Neural cell (in vitro differentiated cells): ENCODE measurements around the gene RANGAP1. TPM values are rescaled to one million over a fixed set of nuclear protein-coding genes. Genes with fewer than 3 reads are reported as not detected.
A peak's percentile ranks its signal among the peaks of the same experiment; 100 is the strongest.

Experiments
- H2AFZ ChIP-seq: fragments of 200-600, 300-800 bp; sonication (generic), shearing (Covaris generic); 2 replicates; pipeline ENCODE4 v1.6.0; 2014; ENCODE audit warnings: low read depth, mild to moderate bottlenecking, antibody characterized with exemption, low read length, moderate library complexity
- H3F3A ChIP-seq: fragments of 200-600 bp; shearing (Covaris generic); 2 replicates; pipeline ENCODE4 v1.6.1; 2016; ENCODE audit warnings: mild to moderate bottlenecking, moderate library complexity, mixed read lengths, antibody characterized with exemption, low read length; ENCODE audit not compliant: insufficient read depth, poor library complexity, severe bottlenecking
- H3K27ac ChIP-seq: fragments of 200-600, 300-800 bp; sonication (generic), shearing (Covaris generic); 2 replicates; pipeline ENCODE4 v1.5.1; 2014; ENCODE audit warnings: mild to moderate bottlenecking, low read length, moderate library complexity
- H3K27me3 ChIP-seq: fragments of 300-800, 200-600 bp; sonication (generic), shearing (Covaris generic); 2 replicates; pipeline ENCODE4 v1.6.0; 2014; ENCODE audit warnings: mild to moderate bottlenecking, low read depth, low read length, moderate library complexity; ENCODE audit not compliant: insufficient read depth
- H3K36me3 ChIP-seq: fragments of 300-800, 200-600 bp; sonication (generic), shearing (Covaris generic); 2 replicates; pipeline ENCODE4 v1.5.1; 2014; ENCODE audit warnings: mild to moderate bottlenecking, antibody characterized with exemption, low read length, moderate library complexity; ENCODE audit not compliant: insufficient read depth
- H3K4me2 ChIP-seq: fragments of 300-800, 200-600 bp; sonication (generic), shearing (Covaris generic); 2 replicates; pipeline ENCODE4 v1.6.0; 2014; ENCODE audit warnings: mild to moderate bottlenecking, low read length
- H3K4me3 ChIP-seq: fragments of 300-800, 200-600 bp; sonication (generic), shearing (Covaris generic); 2 replicates; pipeline ENCODE4 v1.5.1; 2014; ENCODE audit warnings: mild to moderate bottlenecking, low read length, moderate library complexity
- H3K79me2 ChIP-seq: fragments of 200-600 bp; shearing (Covaris generic); replicated peaks from 2 replicates; pipeline ENCODE4 v1.6.0; 2014; ENCODE audit warnings: mild to moderate bottlenecking, low read length, moderate library complexity; ENCODE audit not compliant: insufficient read depth
- H3K9ac ChIP-seq: fragments of 300-800, 200-600 bp; sonication (generic), shearing (Covaris generic); 2 replicates; pipeline ENCODE4 v1.6.1; 2016; ENCODE audit warnings: mild to moderate bottlenecking, low read length, mixed read lengths
- H3K9me2 ChIP-seq: fragments of 200-600 bp; shearing (Covaris generic); 2 replicates; pipeline ENCODE4 v1.6.1; 2016; ENCODE audit warnings: mild to moderate bottlenecking, low read length, mixed read lengths; ENCODE audit not compliant: insufficient read depth
- H3K9me3 ChIP-seq: fragments of 200-600, 300-800 bp; sonication (generic), shearing (Covaris generic); 2 replicates; pipeline ENCODE4 v1.6.1; 2016; ENCODE audit warnings: mild to moderate bottlenecking, mixed run types, low read length, moderate library complexity, mixed read lengths
- H4K20me1 ChIP-seq: fragments of 200-600 bp; shearing (Covaris generic); 2 replicates; pipeline ENCODE4 v1.6.1; 2016; ENCODE audit warnings: mild to moderate bottlenecking, mixed run types; ENCODE audit not compliant: insufficient read depth
- EP300 ChIP-seq: fragments of 450-650 bp; conservative IDR thresholded peaks from 2 replicates; pipeline ENCODE4 v1.6.1; 2014; ENCODE audit warnings: antibody characterized with exemption, mild to moderate bottlenecking, moderate library complexity; ENCODE audit not compliant: poor library complexity, severe bottlenecking
- EZH2 ChIP-seq: fragments of 200-600, 300-800 bp; shearing (Covaris generic), sonication (generic); IDR thresholded peaks from 2 replicates; pipeline ENCODE4 v1.6.1; 2014; ENCODE audit warnings: antibody characterized with exemption, low read length, borderline replicate concordance, mild to moderate bottlenecking; ENCODE audit not compliant: insufficient read depth, poor library complexity, severe bottlenecking
- MXI1 ChIP-seq: fragments of 450-650 bp; conservative IDR thresholded peaks from 2 replicates; pipeline ENCODE4 v1.6.1; 2014; ENCODE audit warnings: antibody characterized with exemption, mild to moderate bottlenecking; ENCODE audit not compliant: poor library complexity, severe bottlenecking
- POLR2AphosphoS5 ChIP-seq: IDR thresholded peaks from 2 replicates; pipeline ENCODE4 v1.6.1; 2012
- RAD21 ChIP-seq: fragments of 450-650 bp; conservative IDR thresholded peaks from 2 replicates; pipeline ENCODE4 v1.6.1; 2014; ENCODE audit warnings: antibody characterized with exemption, mild to moderate bottlenecking, moderate library complexity
- SMC3 ChIP-seq: fragments of 450-650 bp; conservative IDR thresholded peaks from 2 replicates; pipeline ENCODE4 v1.6.1; 2014; ENCODE audit warnings: antibody characterized with exemption, mild to moderate bottlenecking, moderate library complexity; ENCODE audit not compliant: poor library complexity
- TAF1 ChIP-seq: IDR thresholded peaks from 2 replicates; pipeline ENCODE4 v1.6.1; 2012; ENCODE audit warnings: low read depth
- polyA plus RNA-seq: library from polyadenylated mRNA; depleted of rRNA; stranded (reverse); fragments of >200 nt; gene quantifications from 2 replicates; pipeline ENCODE4 v1.2.3, GENCODE V29; 2014
- TF ChIP-seq, protein P1 (sequence below): IDR thresholded peaks from 2 replicates; pipeline ENCODE4 v1.6.1; 2012; ENCODE audit warnings: borderline replicate concordance
- TF ChIP-seq, protein P2 (sequence below): fragments of 450-650 bp; IDR thresholded peaks from 2 replicates; pipeline ENCODE4 v1.5.1; 2014; ENCODE audit warnings: antibody characterized with exemption, mild to moderate bottlenecking, moderate library complexity; ENCODE audit not compliant: poor library complexity, severe bottlenecking

RANGAP1 gene
- polyA plus RNA-seq, 1 donor from 2014 or later, result 48.6 TPM

DNA sequence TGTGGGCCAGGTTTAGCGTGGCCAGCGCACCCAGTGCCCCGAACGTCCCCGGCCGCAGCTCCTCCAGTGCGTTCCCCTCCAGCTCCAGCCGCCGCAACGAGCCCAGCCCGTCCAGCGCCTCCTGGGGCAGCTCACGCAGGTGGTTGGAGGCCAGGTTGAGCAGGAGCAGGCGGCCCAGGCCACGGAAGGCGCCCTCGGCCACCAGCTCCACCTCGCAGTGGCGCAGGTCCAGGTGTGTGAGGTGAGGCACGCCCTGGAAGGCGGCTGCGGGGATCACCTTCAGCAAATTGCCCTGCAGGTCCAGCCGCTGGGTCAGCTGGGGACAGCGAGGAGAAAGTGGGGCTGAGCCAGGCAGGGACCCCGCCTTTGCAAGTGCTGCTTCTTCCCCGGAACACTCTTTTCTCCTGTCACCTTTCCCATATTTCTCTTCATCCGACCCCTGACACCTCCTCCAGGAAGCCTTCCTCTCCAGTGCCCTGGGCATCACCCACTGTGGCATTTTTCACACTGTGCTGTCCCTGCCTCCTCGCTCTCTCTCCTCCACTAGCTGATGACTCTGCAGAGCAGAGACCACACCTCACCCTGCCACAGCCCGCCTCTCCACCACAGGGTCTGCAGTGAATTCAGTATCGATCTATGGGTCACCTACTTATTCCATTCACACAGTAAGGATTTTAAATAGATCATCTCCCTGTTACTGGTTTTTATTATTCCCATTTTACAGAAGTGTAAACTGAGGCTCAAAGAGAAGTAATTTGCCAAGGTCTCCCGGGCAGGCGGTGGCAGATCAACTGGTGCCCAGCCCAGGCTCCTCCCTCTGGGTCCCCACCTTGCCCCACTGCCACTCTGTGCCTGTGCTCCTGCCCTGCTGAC is 47.2 kb downstream of the RANGAP1 start:
- no peak overlapping the region for H3K9ac ChIP-seq
- H3K4me3 ChIP-seq, result no peak overlapping the region
- H3K27ac ChIP-seq, result no peak overlapping the region

DNA sequence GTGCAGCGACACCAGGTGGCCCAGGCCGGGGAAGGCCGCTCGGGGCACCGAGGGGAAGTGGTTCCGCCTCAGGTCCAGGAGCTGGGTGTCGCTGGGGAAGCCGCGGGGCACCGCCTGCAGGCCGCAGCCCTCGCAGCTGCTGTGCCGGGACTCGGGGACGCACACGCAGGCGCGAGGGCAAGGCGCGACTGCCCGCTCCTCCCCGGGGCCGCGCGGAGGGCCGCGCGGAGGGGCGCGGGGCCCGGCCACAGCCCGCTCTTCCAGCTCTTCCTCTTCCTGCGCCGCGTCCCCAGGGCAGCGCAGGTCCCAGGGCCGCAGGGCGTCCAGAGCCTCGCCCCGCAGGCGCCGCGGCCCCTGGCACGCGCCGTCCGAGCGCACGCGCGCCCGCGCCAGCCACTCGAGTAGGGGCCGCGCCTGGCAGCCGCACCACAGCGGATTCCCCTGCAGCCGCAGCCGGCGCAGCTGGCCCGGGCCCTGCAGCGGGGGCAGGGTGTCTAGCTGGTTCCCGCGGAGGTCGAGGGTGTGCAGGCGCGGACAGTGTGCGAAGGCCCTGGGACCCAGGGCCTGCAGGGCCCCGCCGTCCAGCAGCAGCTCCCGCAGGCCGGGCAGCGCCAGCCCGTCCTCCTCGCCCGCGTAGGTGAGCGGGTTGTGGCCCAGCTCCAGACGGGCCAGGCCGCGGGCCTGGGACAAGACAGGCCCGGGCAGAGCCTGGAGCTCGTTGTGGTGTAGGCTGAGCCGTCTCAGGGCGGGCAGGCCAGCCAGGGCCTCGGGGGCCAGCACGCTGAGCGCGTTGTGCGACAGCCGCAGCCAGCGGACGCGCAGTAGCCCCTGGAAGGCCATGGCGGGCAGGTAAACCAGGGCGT is 48.0 kb downstream of the RANGAP1 start:
- no peak overlapping the region for H3K4me2 ChIP-seq
- no peaks in the 10 kb centered on the region for H3K9me3 ChIP-seq
- H2AFZ ChIP-seq, result no peak overlapping the region
- no peaks in the 10 kb centered on the region for H3K9me2 ChIP-seq
- no peaks in the 10 kb centered on the region for H3K36me3 ChIP-seq
- H4K20me1 ChIP-seq, result no peaks in the 10 kb centered on the region
- no peak overlapping the region for H3K4me3 ChIP-seq
- TF ChIP-seq EP300, result no peak
- TF ChIP-seq, protein P1, sequence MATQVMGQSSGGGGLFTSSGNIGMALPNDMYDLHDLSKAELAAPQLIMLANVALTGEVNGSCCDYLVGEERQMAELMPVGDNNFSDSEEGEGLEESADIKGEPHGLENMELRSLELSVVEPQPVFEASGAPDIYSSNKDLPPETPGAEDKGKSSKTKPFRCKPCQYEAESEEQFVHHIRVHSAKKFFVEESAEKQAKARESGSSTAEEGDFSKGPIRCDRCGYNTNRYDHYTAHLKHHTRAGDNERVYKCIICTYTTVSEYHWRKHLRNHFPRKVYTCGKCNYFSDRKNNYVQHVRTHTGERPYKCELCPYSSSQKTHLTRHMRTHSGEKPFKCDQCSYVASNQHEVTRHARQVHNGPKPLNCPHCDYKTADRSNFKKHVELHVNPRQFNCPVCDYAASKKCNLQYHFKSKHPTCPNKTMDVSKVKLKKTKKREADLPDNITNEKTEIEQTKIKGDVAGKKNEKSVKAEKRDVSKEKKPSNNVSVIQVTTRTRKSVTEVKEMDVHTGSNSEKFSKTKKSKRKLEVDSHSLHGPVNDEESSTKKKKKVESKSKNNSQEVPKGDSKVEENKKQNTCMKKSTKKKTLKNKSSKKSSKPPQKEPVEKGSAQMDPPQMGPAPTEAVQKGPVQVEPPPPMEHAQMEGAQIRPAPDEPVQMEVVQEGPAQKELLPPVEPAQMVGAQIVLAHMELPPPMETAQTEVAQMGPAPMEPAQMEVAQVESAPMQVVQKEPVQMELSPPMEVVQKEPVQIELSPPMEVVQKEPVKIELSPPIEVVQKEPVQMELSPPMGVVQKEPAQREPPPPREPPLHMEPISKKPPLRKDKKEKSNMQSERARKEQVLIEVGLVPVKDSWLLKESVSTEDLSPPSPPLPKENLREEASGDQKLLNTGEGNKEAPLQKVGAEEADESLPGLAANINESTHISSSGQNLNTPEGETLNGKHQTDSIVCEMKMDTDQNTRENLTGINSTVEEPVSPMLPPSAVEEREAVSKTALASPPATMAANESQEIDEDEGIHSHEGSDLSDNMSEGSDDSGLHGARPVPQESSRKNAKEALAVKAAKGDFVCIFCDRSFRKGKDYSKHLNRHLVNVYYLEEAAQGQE, result no peak
- no peak for TF ChIP-seq TAF1
- peak; percentile 35 for TF ChIP-seq SMC3
- TF ChIP-seq, protein P2, sequence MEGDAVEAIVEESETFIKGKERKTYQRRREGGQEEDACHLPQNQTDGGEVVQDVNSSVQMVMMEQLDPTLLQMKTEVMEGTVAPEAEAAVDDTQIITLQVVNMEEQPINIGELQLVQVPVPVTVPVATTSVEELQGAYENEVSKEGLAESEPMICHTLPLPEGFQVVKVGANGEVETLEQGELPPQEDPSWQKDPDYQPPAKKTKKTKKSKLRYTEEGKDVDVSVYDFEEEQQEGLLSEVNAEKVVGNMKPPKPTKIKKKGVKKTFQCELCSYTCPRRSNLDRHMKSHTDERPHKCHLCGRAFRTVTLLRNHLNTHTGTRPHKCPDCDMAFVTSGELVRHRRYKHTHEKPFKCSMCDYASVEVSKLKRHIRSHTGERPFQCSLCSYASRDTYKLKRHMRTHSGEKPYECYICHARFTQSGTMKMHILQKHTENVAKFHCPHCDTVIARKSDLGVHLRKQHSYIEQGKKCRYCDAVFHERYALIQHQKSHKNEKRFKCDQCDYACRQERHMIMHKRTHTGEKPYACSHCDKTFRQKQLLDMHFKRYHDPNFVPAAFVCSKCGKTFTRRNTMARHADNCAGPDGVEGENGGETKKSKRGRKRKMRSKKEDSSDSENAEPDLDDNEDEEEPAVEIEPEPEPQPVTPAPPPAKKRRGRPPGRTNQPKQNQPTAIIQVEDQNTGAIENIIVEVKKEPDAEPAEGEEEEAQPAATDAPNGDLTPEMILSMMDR, result peak; percentile 40
- peak; percentile 33 for TF ChIP-seq RAD21
- TF ChIP-seq POLR2AphosphoS5, result no peak
- H3K9ac ChIP-seq, result no peak overlapping the region
- no peaks in the 10 kb centered on the region for H3K27me3 ChIP-seq
- no peak overlapping the region for H3K27ac ChIP-seq
- H3F3A ChIP-seq, result no peaks in the 10 kb centered on the region
- H3K79me2 ChIP-seq, result no peaks in the 10 kb centered on the region

More for the DNA sequence above, 47.2 kb downstream of the RANGAP1 start:
- H2AFZ ChIP-seq, result no peak overlapping the region
- H3K36me3 ChIP-seq, result no peaks in the 10 kb centered on the region
- H3K4me2 ChIP-seq, result no peak overlapping the region
- no peaks in the 10 kb centered on the region for H3F3A ChIP-seq
- no peaks in the 10 kb centered on the region for H4K20me1 ChIP-seq
- H3K9me3 ChIP-seq, result no peaks in the 10 kb centered on the region
- no peak for TF ChIP-seq TAF1
- TF ChIP-seq, protein P1, result no peak
- no peak for TF ChIP-seq EZH2
- no peak for TF ChIP-seq MXI1
- no peak for TF ChIP-seq SMC3
- H3K9me2 ChIP-seq, result no peaks in the 10 kb centered on the region
- H3K27me3 ChIP-seq, result no peaks in the 10 kb centered on the region
- no peaks in the 10 kb centered on the region for H3K79me2 ChIP-seq
